T-helper 1 cell treated with Interleukin-12 subunit alpha and Interleukin-12 subunit beta and Interleukin-4 antibody, amounts not matched to agents 30 ng/mL and 1 ng/mL, for 36 hours (primary cell): ENCODE measurements around the gene TMEM258. TPM values are rescaled to one million over a fixed set of nuclear protein-coding genes. Genes with fewer than 3 reads are reported as not detected.

Source experiments
- intact Hi-C: fragments of 100-400 bp; cut with micrococcal nuclease; formaldehyde crosslinking; loops from one replicate; pipeline ENCODE4 v1.15.1; 2024
- total RNA-seq: library from RNA; stranded (reverse); gene quantifications from 2 replicates; pipeline ENCODE4 v1.2.3, GENCODE V29; 2022

TMEM258 gene
- 171 and 173 TPM in 2 replicates for total RNA-seq

DNA sequence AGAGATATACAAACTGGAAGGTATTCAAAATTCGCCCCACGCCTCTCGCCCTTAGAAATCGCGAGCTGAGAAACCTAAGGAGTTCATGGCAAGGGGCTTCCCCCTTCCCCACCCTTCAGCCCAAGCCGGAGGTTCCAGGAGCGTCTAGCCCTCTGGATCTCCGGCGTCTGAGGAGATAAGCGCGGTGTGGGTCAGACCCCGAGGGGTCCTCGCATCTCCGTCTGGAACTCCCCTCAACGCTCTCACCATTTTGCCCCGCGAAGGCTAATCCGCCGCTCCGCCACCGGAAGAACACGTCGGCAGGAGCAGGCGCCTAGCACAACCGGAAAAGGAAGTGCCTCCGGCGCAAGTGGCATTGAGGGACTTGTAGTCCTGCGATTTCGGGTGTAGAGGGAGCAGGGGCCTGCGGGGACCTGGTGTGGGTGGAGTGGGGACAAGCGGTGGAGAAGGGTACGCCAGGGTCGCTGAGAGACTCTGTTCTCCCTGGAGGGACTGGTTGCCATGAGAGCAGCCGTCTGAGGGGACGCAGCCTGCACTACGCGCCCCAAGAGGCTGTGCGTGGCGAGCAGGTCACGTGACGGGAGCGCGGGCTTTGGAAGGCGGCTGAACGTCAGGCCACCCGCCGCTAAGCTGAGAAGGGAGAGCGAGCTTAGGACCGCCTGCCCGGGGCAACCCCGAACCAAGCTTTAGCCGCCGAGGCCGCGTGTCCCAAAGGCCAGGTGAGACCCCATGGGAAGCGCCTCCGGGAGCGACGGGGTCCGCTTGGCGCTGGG, at the start of gene TMEM258, which contains the start of gene FEN1:
TMEM258 (minus strand) TSS at position 290 of the 773 bp plus-strand sequence; CDS start at position 249, 41 bp downstream.
FEN1 (plus strand) TSS at position 602 of the 773 bp plus-strand sequence. CDS start 2,451 bp downstream, outside the sequence.
- intact Hi-C loops: loop anchor here (1.0 to 10.0 kb wide), 16 partner anchors 15 to 1880 kb away; partner anchors contain the start of genes ATL3, CPSF7, FADS2 and FADS3

DNA sequence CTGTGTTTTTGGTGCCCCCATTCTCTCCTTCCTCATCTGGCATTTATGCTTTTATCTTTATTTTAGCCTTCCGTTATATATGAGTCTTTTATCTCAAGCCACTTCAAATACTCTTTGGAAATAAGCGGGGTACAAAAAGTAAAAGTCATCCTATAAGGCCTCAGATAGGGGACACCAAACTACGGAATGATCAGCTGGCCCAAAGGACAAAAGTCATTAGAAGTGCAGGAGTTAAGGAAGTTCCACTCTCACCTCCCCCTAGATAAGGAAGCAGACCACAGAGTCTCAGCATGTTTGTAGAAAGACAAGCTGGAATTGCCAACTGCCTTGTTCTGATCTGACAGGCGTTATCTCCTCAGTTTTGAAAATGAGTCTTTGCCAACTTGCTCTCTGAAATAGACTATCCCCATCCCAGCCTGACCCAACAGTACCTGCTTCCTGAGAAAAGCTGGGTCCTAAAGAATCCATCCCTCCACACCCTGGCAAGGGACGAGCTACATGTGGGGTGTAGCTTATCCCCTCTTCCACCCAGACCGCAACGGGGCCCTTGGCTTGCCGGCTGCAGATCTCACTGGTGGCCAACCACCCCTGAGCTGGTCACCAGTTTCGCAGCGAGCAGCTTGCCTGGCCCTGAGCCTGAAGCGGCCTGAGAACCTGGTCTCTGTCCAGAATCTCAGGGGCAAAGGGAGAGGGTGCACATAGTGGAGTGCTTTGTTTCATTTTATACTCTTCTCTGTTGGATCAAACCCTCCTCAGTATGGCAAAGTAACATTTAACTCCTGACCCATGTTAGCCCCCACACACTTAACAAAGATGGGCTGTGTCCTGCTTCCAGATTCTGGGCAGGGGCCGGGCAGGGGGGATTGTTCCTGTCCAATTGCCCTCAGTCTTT, 49.5 kb upstream of the TMEM258 start:
- intact Hi-C loops: no loop called here

DNA sequence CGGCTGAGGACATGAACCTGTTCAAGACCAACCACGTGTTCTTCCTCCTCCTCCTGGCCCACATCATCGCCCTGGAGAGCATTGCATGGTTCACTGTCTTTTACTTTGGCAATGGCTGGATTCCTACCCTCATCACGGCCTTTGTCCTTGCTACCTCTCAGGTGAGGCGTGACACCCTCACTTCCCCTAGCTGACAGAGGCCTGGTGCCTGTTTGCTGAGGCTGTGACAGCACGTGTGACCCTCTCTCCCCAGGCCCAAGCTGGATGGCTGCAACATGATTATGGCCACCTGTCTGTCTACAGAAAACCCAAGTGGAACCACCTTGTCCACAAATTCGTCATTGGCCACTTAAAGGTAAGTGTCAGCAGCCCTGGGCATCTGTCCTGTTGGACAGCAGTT, 48.0 kb upstream of the TMEM258 start:
- intact Hi-C loops: no loop called here

DNA sequence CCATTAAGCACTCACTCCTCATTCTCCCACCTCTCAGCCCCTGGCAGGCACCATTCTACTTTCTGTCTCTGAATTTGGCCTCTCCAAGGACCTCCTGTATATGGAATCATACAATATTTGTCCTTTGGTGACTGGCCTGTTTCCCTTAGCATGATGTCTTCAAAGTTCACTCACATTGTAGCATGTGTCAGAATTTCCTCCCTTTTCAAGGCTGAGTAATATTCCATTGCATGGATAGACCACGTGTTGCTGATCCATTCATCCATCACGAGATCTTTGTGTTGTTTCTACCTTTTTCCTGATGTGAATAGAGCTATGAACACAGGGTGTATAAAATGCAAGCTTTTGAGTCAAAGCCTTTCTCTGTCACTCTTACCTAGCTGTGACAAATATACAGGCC, 47.3 kb upstream of the TMEM258 start:
- intact Hi-C loops: no loop called here

DNA sequence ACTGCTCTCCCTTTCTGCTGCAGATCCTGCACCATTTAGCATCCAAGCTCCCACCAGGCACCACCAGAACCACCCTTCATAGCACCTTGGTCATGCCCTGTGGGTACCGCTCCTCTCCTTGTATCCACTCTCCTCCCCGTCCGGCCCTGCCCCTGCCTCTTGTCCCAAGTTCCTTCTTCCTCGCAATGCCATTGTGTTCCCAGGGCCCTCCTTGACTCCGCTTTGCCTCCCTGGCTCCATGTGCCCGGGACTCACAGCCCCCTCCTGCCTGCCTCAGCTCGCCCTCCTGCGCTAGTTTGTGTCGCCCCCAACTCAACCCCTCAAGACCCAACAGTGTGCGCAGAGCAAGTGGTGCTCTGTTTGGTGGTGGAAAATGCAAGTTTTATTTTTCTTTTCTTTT, 46.5 kb upstream of the TMEM258 start:
- intact Hi-C loops: no loop called here

DNA sequence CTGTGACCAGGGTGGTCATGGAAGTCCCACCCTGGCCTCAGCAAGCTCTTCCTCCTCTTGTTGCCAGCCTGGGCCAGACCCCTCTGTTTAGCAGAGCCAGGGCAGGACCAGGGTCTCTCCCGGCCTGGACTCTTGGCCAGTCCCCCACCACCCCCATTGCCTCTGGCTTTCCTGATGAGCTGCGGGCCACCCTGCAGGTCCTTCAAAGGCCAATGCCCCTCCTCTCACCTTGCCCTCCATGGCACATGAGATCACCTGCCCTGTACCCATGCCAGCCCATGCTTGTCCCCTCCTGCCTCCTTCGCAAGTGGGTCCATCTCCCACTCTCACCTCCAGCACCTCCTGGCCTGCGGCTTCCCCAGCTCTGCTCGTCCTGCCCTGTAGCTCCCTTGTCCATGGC, 46.1 kb upstream of the TMEM258 start:
- intact Hi-C loops: no loop called here

DNA sequence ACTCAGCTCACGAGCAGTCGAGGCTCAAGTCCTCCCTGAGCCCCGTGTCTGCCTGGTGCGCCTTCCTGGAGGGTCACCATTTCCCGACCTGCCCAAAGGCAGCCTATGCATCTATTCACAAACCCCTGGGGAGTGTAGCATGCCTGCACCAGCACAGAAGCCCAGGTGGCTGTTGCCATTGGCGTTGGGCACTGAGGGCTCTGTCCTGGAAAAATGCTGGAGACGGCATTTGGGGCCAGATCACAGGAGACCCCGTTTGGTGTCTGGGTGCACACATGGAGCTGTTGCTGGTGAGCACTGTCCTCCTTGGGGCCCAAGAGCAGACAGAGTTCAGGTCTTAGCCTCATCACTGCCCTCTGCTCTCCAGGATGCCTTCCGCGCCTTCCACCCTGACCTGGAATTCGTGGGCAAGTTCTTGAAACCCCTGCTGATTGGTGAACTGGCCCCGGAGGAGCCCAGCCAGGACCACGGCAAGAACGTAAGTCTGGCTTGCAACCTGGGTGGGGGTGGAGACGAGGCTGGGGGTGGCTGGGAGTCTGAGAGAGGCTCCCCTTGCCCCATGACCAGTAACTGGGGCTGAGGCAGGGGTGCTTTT, 45.1 kb upstream of the TMEM258 start:
- intact Hi-C loops: no loop called here

DNA sequence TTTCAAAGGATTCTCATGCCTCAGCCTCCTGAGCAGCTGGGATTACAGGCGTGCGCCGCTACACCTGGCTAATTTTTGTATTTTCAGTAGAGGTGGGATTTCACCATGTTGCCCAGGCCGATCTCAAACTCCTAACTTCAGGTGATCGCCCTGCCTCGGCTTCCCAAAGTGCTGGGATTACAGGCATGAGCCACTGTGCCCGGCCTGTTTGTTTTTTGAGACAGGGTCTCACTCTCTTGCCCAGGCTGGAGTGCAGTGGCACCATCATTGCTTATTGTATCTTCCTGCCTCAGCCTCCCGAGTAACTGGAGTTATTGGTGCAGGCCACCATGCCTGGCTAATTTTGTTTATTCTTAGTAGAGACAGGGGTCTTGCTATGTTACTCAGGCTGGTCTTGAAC, 43.8 kb upstream of the TMEM258 start:
- intact Hi-C loops: loop anchor here (1.0 kb wide), 1 partner anchor 8 kb away; the partner anchor contains the start of gene FADS2

DNA sequence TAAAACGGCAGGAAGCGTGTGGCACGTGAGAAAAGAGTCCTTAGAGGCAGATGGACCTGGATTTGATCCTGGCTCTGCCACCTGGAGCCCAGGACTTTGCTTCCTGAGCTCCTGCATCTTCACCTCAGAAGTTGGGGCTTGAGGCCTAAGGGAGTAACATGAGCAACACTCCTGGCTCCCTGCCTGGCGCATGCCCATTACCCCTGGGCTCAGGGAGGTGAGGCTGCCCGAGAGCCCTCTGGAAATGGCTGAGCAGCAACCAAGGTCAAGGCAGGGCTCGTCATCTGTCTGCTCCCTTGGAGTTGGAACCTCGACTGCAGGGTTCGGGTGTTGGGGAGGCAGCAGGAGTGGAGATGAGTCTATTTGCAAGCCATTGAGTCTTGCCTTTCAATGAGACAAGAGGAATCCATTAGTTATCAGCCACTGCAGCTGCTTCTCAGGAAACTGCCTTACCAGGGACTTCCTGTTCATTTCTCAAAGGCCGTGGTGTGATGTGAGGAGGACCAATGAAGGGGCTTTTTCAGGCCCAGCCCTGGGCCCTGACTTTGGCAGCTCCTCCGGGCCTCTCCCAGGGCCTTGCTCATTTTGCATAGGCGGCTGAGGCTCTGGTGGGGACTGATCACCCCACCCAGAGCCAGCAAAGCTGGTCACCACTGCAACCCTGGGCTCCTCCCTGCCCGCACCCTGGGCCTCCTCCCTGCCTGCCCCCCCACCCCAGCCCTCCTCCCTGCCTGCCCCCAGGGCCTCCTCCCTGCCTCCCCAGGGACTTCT, 42.1 kb upstream of the TMEM258 start:
- intact Hi-C loops: loop anchor here (1.0 to 5.0 kb wide), 5 partner anchors 17 to 402 kb away; partner anchors contain the start of genes FADS1, FADS3, FEN1 and SDHAF2

DNA sequence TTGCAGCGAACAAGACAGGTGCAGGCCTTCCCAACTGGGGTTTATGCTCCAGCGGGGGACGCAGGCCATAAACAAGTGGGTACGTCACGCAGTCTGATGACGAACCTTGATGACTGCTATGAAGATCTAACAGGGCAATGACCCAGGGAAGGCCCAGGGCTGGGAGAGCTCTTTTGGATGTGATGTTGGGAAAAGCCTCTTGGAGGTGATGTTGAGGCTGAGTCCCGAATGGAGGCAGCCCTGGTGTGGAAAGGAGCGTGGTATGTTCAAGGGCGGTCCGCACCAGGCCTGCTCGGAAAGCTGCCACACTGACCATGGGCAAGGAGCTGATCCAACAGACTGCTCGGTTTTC, 41.5 kb upstream of the TMEM258 start:
- intact Hi-C loops: loop anchor here (1.0 to 5.0 kb wide), 5 partner anchors 17 to 402 kb away; partner anchors contain the start of genes FADS1, FADS3, FEN1 and SDHAF2

DNA sequence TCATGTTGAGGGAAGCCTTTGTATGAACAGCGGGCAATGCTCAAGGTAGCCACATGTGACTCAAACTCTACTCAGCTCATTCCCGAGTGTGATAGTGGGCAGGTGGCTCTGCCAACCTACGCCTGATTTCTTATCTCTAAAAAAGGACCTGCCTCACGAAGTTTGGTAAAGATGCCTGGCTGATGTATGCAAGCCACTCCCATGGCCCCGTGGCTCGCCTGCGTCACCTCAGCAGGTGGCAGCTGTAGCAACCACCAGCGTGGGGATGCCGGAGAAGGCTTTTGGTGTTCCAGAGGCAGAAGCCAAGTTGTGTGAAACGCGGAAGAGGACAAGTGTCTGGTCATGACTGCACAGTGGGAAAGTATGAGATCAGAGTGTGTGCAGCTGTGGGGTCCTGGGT, 41.1 kb upstream of the TMEM258 start:
- intact Hi-C loops: loop anchor here (5.0 kb wide), 1 partner anchor 401 kb away; the partner anchor contains the start of gene SDHAF2

DNA sequence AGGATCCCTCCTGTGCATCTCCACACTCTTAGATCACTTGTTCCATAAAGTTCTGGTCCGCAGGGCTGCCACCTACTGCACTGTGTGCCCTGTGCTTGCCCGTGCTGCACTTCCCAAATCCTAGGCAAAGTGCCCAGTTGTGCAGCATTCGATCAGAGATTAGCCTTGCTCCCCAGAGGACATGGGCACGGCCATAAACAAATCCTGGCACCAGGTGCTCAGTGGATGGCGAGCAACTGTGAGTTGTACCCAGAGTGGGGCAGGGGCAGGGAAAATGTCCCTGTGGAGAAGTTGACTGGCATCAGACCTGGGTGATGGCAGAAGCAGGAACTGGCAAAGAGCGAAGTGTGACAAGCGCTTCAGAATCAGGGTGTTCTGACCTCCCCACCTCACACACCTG, 40.4 kb upstream of the TMEM258 start:
- intact Hi-C loops: loop anchor here (5.0 kb wide), 1 partner anchor 400 kb away; the partner anchor contains the start of gene SDHAF2

DNA sequence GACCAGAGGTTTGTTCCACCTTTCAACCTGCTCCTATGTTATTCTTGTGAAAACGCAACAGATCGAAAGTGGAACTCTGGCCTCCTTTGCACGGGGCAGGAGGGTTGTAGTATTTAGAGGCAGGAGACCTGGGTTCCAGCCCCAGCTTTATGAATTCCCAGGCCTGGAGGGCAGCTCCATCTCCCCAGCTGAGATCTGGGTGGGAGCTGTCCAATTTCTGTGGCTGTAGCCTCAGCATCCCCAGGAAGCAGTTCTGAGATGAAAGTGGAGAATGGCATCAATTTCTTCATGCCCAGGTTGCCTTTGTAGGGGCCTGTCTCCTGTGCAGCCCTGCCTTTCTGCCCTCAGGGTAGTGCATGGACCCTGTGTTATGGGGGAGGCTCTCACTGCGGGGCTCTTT, 39.8 kb upstream of the TMEM258 start:
- intact Hi-C loops: loop anchor here (5.0 kb wide), 1 partner anchor 400 kb away; the partner anchor contains the start of gene SDHAF2

DNA sequence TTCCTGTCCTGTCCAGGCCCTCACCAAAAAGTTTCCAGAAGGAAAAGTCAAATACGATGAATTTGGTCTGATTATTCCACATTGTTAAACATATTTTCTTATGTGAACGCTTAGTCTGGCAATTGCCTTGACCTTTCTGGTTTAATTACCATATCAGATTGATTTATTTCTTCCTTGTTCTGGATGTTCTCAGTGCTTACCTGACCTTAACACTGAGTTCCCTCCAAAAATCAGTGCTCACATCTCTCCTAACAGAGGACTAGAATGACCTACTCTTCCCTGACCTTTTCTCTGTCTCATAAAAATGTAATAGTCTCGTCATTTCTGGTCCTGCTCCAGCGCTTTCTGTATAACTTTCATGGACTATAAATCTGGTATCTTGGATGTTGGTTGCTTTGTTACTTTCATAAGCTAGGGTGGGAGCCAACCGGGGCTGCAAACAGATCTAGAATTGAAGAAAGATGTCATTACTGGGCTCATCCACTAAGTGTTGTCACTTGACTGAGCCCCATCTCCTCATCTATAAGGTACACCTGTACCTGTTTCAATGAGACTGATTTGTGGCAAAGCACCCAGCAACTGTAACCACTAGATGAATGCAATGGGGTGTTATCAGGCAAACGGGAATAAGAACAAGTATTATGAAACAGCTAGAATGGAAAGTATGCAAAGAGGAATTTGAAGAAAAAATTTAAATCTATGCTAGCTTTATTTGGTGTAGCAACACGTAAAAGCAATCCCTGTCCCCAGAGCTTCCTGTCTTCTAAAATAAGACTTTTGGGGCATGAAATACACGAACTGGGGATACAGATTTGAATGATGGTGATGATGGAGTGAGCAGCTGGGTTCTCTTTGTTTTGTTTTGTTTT, 38.1 kb upstream of the TMEM258 start:
- intact Hi-C loops: loop anchor here (5.0 kb wide), 1 partner anchor 398 kb away; the partner anchor contains the start of gene SDHAF2

DNA sequence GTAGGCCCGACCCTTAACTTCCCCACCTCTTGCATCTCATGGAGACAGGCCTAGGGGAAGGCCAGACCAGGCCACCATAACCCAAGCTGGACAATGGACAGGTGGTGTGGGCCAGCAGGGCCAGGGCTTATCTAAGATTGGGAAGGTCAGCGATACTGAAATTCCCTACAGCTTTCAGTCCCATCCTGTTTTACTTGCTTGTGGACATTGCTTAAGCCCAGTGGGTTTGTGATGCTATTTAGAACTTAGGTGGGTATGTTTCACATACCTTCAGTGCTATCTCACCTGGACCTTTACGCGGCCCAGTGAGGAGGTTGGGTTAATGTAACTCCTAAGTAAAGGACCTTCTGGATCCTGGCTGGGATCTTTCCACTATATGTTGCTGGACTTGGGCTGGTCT, 37.4 kb upstream of the TMEM258 start:
- intact Hi-C loops: loop anchor here (5.0 kb wide), 2 partner anchors 197 to 398 kb away; partner anchors contain the start of gene SDHAF2

DNA sequence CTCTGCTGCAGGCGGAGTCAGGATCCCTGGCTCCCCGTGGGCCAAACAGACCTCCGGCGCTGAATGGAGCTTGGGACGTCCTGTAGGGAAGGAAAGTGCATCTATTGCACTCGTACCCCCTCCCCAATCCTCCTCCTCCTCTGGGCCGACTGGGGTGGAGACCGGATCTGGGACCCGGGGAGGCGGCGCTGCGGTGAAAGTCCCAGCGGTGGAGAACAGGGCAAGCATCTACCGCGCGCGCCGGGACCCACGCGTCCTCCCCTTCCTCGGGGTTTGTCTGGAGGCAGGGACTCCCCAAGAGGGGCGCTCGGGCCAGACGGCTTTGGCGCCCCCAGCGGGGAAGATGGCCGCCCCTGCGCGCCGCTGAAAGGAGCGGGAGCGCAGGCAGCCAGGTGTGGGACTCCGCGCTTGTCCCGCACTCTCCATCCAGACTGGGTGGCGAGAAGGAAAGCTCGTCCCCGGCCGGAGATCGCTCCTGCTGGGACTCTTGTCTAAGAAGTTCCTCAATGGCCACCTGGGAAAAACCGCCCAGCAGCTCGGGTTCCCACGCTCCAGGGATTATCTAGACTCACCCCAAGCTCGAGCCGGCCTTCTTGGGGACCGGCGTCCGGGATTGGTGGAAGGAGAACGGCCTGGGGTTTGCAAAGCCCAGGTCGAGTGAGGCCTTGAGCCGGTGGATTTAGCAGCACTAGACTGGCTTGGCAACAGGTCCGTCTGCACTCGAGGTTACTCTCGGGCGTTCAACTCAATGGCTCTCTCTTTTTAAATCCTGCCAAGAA, 36.4 kb upstream of the TMEM258 start:
- intact Hi-C loops: loop anchor here (1.0 to 5.0 kb wide), 4 partner anchors 7 to 294 kb away; partner anchors contain the start of genes FEN1 and TMEM258

DNA sequence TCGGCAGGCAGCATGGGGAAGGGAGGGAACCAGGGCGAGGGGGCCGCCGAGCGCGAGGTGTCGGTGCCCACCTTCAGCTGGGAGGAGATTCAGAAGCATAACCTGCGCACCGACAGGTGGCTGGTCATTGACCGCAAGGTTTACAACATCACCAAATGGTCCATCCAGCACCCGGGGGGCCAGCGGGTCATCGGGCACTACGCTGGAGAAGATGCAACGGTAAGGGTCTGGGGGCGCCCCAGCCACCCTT, 35.9 kb upstream of the TMEM258 start:
- intact Hi-C loops: loop anchor here (1.0 to 5.0 kb wide), 4 partner anchors 8 to 295 kb away; partner anchors contain the start of genes FEN1 and TMEM258

DNA sequence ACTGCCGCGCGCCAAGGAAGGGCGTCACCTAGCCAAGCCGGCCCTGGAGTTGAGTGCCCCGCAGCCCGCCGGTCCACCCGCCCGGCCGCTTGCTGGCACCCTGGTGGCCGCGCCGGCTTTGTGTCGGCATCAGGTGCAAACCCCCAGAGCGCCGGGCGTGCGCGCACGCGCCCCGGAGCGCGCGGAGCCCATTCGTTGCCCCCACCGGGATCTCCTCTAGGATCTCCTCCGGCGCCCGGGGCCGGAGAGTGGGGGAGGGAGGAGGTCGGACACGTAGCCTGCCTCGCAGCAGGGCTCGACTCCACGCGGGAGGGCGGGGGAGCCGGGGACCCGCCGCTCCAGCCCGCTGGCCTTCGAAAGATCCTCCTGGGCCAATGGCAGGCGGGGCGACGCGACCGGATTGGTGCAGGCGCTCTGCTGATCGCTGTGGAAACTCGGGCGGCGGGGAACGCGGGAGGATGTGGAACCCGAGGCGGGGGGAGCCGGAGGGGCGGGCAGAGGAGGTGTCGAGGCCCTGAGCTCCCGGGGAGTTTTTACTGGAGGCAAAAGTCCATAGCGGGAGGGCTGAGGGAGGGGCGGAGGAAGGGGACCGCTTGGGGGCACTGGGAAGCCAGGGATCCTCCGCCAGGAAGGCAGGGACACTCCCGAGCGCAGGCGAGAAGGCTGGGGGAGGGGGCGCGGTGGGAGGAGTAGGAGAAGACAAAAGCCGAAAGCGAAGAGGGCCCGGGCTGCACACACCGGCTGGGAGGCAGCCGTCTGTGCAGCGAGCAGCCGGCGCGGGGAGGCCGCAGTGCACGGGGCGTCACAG, 35.4 kb upstream of the TMEM258 start, which contains the start of gene FADS2:
FADS2 (plus strand) TSS at position 730 of the 808 bp plus-strand sequence. CDS start 91 bp downstream, outside the sequence.
- intact Hi-C loops: loop anchor here (1.0 to 5.0 kb wide), 6 partner anchors 9 to 296 kb away; partner anchors contain the start of genes FADS1, FEN1 and TMEM258
